ENCODE results near the gene CD274. TPM values are rescaled to one million over a fixed set of nuclear protein-coding genes. Genes with fewer than 3 reads are reported as not detected.
A peak's percentile ranks its signal among the peaks of the same experiment; 100 is the strongest.

CD274 gene
- total and polyA plus RNA-seq, 4 donors, result 4.1 to 30.7 (median 9.5) TPM

DNA sequence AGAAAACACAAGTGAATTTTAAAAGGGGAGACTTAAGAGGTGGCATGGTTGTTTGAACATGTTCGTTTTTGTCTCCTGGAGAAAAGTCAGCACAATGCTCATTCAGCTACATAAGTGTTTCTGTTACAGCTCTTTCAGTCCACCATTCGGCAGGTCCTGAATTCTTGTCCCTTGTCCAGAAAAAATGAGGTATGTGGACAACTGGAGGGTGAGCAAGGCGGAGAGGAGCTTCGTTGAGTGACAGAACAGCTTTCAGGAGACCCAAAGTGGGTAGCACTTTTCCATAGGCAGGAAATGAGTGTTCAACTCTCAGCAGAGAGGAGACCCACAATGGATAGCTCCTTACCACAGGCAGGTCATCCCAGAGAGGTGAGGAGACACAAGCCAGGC, 64.9 kb downstream of the CD274 start:
- H3K9me3 ChIP-seq (ENCODE audit: control insufficient read depth in 4 of 4, insufficient read depth in 3 of 4, low read length in 3 of 4), result no peaks in the 10 kb centered on the region
- TF ChIP-seq CTCF (IDR thresholded peaks at IDR 0.05; ENCODE audit: control extremely low read depth, extremely low read depth), result no peak
- 83 to 93% methylated on average over 4 of the region's 4 CpGs for WGBS, 2 donors

DNA sequence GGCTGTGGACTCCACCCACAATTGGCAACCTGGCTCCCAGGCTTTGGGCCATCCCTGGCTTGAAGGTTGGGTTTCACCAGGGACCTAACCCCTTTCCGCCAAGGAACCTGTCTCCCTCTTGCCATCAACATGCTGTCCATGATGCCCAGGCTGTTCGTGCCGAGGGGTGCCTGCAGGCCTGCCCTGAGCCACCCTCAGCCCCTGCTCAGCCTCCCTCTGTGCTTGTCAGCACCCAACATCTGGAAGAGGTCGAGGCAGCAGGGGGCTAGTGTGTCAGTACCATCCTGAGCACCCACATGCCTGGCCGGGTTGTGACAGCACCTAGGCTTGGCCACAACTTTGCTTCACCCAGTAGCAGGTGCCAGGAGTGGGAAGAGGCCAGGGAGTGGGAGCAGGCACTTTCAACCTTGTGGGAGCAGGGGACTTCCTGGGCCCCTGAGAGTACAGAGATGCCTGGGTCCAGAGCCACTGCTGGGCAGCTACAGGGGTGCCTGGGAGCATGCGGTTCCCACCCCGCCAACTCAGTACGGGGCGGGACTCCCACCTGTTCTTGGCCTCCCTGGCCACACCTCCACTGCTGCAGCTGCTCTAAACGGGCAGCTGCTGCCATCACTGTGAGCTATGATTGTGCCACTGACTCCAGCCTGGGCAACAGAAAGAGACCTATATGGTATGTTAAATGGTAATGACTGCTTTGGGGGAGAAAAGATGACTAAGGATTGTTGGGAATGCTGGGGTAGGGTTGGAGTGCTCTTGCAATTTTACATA, 66.3 kb downstream of the CD274 start:
- H3K4me1 ChIP-seq (ENCODE audit: control insufficient read depth in 5 of 5, insufficient read depth in 5 of 5, low read length in 5 of 5), result peaks cover 0 to 20% (median 0%) of the 10 kb centered on the region in 5 donors
- TF ChIP-seq CTCF (IDR thresholded peaks at IDR 0.05; ENCODE audit: control extremely low read depth, extremely low read depth), result no peak
- no peak overlapping the region for H3K4me3 ChIP-seq
- no peaks in the 10 kb centered on the region for H3K27me3 ChIP-seq (ENCODE audit: control insufficient read depth in 3 of 3, insufficient read depth in 3 of 3, low read length in 2 of 3)
- H3K36me3 ChIP-seq (ENCODE audit: control insufficient read depth in 4 of 4, insufficient read depth in 4 of 4, low read length in 4 of 4), result no peaks in the 10 kb centered on the region
- H3K27ac ChIP-seq (ENCODE audit: low read depth in 1 of 2, low read length in 1 of 2), result no peak overlapping the region
- DNase-seq, result no peak
- no peaks in the 10 kb centered on the region for H3K9me3 ChIP-seq (ENCODE audit: control insufficient read depth in 4 of 4, insufficient read depth in 3 of 4, low read length in 3 of 4)
- 94 to 98% methylated on average over 10 of the region's 10 CpGs for WGBS, 2 donors
- ATAC-seq (ENCODE audit: insufficient read depth, low FRiP score), result no peak
- H3K9ac ChIP-seq (ENCODE audit: insufficient read depth in 1 of 2, low read length in 2 of 2), result no peak overlapping the region

More for the DNA sequence above, 64.9 kb downstream of the CD274 start:
- Histone ChIP-seq H3K4me3 (no peak overlapping the region), H3K4me1 (ENCODE audit: control insufficient read depth in 5 of 5, insufficient read depth in 5 of 5, low read length in 5 of 5) (peaks cover 0 to 31% (median 0%) of the 10 kb centered on the region in 5 donors), H3K36me3 (ENCODE audit: control insufficient read depth in 4 of 4, insufficient read depth in 4 of 4, low read length in 4 of 4) (no peaks in the 10 kb centered on the region), H3K27me3 (ENCODE audit: control insufficient read depth in 3 of 3, insufficient read depth in 3 of 3, low read length in 2 of 3) (no peaks in the 10 kb centered on the region), H3K27ac (ENCODE audit: low read depth in 1 of 2, low read length in 1 of 2) (no peak overlapping the region), H3K9ac (ENCODE audit: insufficient read depth in 1 of 2, low read length in 2 of 2) (no peak overlapping the region)
- DNase-seq (no peak), ATAC-seq (ENCODE audit: insufficient read depth, low FRiP score) (no peak)

GRCh38 chr9:5518171-5518936, 68.0 kb downstream of the CD274 start:
- H3K9ac ChIP-seq (ENCODE audit: insufficient read depth in 1 of 2, low read length in 2 of 2), result no peak overlapping the region
- no peaks in the 10 kb centered on the region for H3K27me3 ChIP-seq (ENCODE audit: control insufficient read depth in 3 of 3, insufficient read depth in 3 of 3, low read length in 2 of 3)
- H3K36me3 ChIP-seq (ENCODE audit: control insufficient read depth in 4 of 4, insufficient read depth in 4 of 4, low read length in 4 of 4), result no peaks in the 10 kb centered on the region
- TF ChIP-seq CTCF (IDR thresholded peaks at IDR 0.05; ENCODE audit: control extremely low read depth, extremely low read depth), result no peak
- H3K4me3 ChIP-seq, result no peak overlapping the region
- H3K4me1 ChIP-seq (ENCODE audit: control insufficient read depth in 5 of 5, insufficient read depth in 5 of 5, low read length in 5 of 5), result peaks cover 0 to 16% (median 0%) of the 10 kb centered on the region in 5 donors
- H3K27ac ChIP-seq (ENCODE audit: low read depth in 1 of 2, low read length in 1 of 2), result peak overlapping the region in 1 of 2 donors; percentile 83
- ATAC-seq (ENCODE audit: insufficient read depth, low FRiP score), result no peak
- H3K9me3 ChIP-seq (ENCODE audit: control insufficient read depth in 4 of 4, insufficient read depth in 3 of 4, low read length in 3 of 4), result no peaks in the 10 kb centered on the region
- no peak for DNase-seq
- 45 to 57% methylated on average over 2 of the region's 2 CpGs for whole genome bisulfite sequencing, 2 donors
